ENCODE data around the gene GJD4.

GJD4 gene

DNA sequence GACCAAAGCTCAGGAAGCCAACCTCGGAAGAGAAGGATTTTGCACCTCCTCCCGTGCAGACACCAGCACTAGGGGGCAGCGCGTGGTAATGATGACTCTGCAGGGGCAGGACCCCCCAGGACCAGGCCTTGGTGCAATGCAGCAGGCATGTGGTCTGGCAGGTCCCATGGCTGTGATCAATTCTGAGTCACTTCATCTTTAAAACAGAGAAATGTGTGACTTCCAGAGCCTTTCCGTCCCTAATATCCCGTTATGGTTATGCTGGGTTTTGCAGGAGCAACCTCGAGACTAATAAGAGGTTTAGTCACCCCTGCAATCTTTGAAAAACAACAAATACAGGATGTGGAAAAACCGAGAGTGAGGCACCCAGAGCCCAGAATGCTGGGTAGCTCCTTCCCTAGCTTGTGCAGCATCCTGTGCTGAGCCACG, 30.2 kb upstream of the GJD4 start:
- Histone ChIP-seq H3K4me1 (ENCODE audit: low read depth, poor library complexity, severe bottlenecking) (no peaks in the 10 kb centered on the region), H3K79me2 (ENCODE audit: insufficient read depth, low read depth) (no peaks in the 10 kb centered on the region), H4K20me1 (ENCODE audit: insufficient read depth) (no peaks in the 10 kb centered on the region), H3K9ac (no peak overlapping the region), H3K27ac (no peak overlapping the region), H3K36me3 (ENCODE audit: insufficient read depth) (no peaks in the 10 kb centered on the region), H3K4me2 (no peak overlapping the region), H3K27me3 (ENCODE audit: insufficient read depth, low read depth) (no peaks in the 10 kb centered on the region), H3K4me3 (IDR thresholded peaks at IDR 0.05; ENCODE audit: insufficient read depth, low read depth, low read length) (no peak overlapping the region), H2AFZ (ENCODE audit: low read depth) (no peak overlapping the region)
- TF ChIP-seq, protein P1, sequence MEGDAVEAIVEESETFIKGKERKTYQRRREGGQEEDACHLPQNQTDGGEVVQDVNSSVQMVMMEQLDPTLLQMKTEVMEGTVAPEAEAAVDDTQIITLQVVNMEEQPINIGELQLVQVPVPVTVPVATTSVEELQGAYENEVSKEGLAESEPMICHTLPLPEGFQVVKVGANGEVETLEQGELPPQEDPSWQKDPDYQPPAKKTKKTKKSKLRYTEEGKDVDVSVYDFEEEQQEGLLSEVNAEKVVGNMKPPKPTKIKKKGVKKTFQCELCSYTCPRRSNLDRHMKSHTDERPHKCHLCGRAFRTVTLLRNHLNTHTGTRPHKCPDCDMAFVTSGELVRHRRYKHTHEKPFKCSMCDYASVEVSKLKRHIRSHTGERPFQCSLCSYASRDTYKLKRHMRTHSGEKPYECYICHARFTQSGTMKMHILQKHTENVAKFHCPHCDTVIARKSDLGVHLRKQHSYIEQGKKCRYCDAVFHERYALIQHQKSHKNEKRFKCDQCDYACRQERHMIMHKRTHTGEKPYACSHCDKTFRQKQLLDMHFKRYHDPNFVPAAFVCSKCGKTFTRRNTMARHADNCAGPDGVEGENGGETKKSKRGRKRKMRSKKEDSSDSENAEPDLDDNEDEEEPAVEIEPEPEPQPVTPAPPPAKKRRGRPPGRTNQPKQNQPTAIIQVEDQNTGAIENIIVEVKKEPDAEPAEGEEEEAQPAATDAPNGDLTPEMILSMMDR (conservative IDR thresholded peaks at IDR 0.05; ENCODE audit: low read depth, low read length), result no peak

GRCh38 chr10:35575640-35576039, 29.5 kb upstream of the GJD4 start:
- Histone ChIP-seq H3K36me3 (ENCODE audit: insufficient read depth) (no peaks in the 10 kb centered on the region), H3K4me1 (ENCODE audit: low read depth, poor library complexity, severe bottlenecking) (no peaks in the 10 kb centered on the region), H3K27me3 (ENCODE audit: insufficient read depth, low read depth) (no peaks in the 10 kb centered on the region), H3K27ac (no peak overlapping the region), H2AFZ (ENCODE audit: low read depth) (no peak overlapping the region), H3K9ac (no peak overlapping the region), H4K20me1 (ENCODE audit: insufficient read depth) (no peaks in the 10 kb centered on the region), H3K4me3 (IDR thresholded peaks at IDR 0.05; ENCODE audit: insufficient read depth, low read depth, low read length) (no peak overlapping the region), H3K79me2 (ENCODE audit: insufficient read depth, low read depth) (no peaks in the 10 kb centered on the region), H3K4me2 (no peak overlapping the region)
- TF ChIP-seq, protein P1 (conservative IDR thresholded peaks at IDR 0.05; ENCODE audit: low read depth, low read length), result no peak

GRCh38 chr10:35576730-35577129, 28.4 kb upstream of the GJD4 start:
- Histone ChIP-seq H3K27ac (no peak overlapping the region), H3K36me3 (ENCODE audit: insufficient read depth) (no peaks in the 10 kb centered on the region), H3K9ac (no peak overlapping the region), H3K4me2 (no peak overlapping the region), H3K27me3 (ENCODE audit: insufficient read depth, low read depth) (no peaks in the 10 kb centered on the region), H3K4me1 (ENCODE audit: low read depth, poor library complexity, severe bottlenecking) (no peaks in the 10 kb centered on the region), H2AFZ (ENCODE audit: low read depth) (no peak overlapping the region), H4K20me1 (ENCODE audit: insufficient read depth) (no peaks in the 10 kb centered on the region), H3K4me3 (IDR thresholded peaks at IDR 0.05; ENCODE audit: insufficient read depth, low read depth, low read length) (no peak overlapping the region), H3K79me2 (ENCODE audit: insufficient read depth, low read depth) (no peaks in the 10 kb centered on the region)
- TF ChIP-seq, protein P1 (conservative IDR thresholded peaks at IDR 0.05; ENCODE audit: low read depth, low read length), result no peak

DNA sequence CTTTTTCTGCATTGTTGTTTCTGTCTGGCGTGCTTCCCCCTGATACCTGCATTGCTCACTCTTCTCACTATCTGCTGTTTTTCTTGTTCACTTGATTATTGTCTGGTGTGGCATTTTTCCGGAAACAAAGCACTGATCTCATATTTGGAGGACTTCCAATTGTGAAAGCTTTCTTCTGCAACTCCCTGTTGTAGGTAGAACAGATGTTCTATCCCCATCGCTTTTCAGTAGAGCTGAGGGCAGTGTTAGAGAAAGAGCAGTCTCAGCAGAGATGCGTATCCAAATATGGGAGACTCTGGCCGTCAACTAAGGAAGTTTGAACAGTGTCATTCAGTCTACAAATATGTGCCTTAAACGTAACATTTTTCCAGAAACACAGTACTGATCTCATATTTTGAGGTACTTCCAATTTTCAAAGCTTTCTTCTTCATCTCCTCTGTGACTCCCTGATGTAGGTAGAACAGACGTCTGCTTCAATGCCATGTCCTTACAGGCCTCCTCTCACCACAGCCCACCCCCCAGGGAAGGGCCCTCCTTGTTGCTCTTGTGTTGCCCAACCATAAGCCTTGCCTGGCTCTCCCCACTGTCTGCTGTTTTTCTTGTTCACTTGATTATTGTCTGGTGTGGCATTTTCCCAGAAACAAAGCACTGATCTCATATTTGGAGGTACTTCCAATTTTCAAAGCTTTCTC, 27.1 kb upstream of the GJD4 start:
- no peak overlapping the region for H3K4me2 ChIP-seq

More for the DNA sequence above, 27.1 kb upstream of the GJD4 start:
- Histone ChIP-seq H3K27me3 (ENCODE audit: insufficient read depth, low read depth) (no peaks in the 10 kb centered on the region), H4K20me1 (ENCODE audit: insufficient read depth) (no peaks in the 10 kb centered on the region), H3K79me2 (ENCODE audit: insufficient read depth, low read depth) (no peaks in the 10 kb centered on the region), H3K27ac (no peak overlapping the region), H2AFZ (ENCODE audit: low read depth) (no peak overlapping the region), H3K4me1 (ENCODE audit: low read depth, poor library complexity, severe bottlenecking) (no peaks in the 10 kb centered on the region), H3K36me3 (ENCODE audit: insufficient read depth) (no peaks in the 10 kb centered on the region), H3K9ac (no peak overlapping the region), H3K4me3 (IDR thresholded peaks at IDR 0.05; ENCODE audit: insufficient read depth, low read depth, low read length) (no peak overlapping the region)
- TF ChIP-seq, protein P1 (conservative IDR thresholded peaks at IDR 0.05; ENCODE audit: low read depth, low read length), result no peak

Data from KMS-11 (cell line).